ENCODE measurements around the gene MARVELD3.
A peak's percentile ranks its signal among the peaks of the same experiment; 100 is the strongest.

Gene MARVELD3

DNA sequence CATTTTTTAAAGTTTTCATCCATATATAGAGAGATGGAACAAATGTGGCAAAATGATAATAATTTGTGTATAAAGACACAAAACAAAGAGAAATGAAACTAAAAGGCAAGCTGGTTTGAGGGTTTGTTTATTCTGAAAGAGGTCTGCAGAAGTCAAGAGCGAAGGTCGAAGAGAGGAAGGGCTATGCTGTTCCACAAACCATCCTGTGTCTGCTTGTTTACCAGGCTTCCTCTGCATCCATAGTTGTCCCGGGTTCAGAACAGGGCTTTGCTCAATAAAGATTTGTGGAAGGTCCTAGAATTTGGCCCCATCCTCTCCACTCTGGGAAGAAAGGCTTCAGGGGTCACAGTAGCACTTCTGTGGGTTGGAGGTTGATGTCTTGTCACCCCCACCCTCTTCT, 2.4 kb upstream of the MARVELD3 start:
- DNase-seq (ENCODE audit: low read depth): no peak

DNA sequence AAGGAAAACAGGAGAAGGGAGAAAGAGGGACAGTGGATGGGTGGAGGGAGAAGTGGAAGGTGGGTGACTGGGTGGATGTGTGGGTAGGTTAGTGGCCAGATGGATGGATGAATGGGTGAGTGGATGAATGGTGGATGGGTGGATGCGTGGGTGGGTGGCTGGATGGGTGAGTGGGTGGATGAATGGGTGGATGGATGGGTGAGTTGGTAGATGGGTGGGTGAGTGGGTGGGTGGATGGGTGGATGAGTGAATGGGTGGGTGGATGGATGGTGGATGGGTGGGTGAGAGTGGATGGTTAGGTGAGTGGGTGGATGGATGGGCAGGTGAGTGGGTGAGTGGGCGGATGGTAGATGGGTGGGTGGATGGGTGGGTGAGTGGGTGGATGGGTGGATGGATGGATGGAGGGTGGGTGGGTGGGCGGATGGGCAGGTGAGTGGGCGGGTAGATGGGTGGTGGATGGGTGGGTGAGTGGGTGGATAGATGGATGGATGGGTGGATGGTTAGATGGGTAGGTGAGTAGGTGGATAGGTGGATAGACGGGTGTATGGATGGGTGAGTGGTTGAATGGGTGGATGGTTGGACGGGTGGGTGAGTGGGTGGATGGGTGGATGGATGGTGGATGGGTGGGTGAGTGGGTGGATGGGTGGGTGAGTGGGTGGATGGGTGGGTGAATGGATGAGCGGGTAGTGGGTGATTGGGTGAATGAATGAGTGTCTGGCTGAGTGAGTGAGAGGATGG, 702 bp upstream of the MARVELD3 start:
- DNase-seq (ENCODE audit: low read depth): no peak

DNA sequence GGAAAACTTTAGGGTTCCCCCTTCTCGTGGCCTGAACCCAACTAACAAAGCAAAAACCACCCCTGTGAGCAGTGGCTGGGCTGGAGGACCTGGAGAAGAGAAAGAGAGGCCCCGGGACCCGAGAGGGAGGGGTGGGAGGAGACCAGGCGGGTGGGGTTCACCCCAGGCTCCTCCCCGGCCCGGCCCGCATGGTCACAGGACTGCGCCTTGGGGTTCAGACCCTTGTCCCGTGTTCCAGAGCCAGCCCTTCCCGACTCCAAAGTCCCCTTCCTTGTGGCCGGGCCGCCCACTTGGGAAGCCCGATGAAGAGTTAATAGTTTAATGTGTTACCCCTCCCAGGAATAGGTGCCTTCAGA, 852 bp downstream of the MARVELD3 start:
- DNase-seq (ENCODE audit: low read depth): no peak

DNA sequence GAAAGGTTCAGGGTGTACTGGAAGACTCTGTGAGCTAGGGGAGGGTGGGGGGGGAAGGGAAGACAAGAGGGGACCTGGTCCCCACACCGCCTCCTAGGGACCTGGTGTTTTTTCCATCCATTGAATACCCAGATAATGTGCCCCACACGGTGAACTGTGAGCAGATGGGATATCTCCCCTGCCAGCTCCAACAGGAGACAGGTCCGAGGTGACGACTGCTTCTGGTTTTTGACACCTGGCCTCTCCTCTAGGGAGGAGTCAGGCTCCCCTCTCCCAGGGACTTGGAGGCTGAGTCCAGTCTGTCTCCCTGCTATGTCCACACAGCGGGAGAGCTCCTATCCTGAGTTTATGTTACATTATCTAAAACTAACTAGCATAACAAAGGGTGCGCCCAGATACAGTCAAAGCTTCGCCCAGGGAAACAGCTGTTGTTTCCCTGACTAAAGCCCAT, 1.8 kb downstream of the MARVELD3 start:
- DNase-seq (ENCODE audit: low read depth): no peak

DNA sequence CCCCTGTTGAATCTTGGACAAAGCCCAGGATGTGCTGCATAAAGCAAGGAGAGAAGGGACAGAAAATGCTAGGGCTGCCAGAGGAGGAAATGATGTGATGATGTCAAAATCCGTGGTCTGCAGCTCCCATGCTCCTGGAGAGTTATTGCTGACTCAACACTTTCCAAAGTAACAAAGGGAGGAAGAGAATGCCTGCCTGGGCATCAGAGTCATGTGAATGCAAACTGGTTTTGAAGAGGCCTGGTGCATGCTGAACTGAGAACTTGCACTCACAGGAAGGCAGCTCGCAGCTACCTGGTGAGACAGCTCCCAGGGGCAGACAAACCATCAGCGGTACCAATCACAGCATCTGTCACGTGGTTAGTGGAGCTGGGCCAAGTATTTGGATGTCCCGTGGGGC, 2.8 kb downstream of the MARVELD3 start:
- DNase-seq (ENCODE audit: low read depth): no peak

DNA sequence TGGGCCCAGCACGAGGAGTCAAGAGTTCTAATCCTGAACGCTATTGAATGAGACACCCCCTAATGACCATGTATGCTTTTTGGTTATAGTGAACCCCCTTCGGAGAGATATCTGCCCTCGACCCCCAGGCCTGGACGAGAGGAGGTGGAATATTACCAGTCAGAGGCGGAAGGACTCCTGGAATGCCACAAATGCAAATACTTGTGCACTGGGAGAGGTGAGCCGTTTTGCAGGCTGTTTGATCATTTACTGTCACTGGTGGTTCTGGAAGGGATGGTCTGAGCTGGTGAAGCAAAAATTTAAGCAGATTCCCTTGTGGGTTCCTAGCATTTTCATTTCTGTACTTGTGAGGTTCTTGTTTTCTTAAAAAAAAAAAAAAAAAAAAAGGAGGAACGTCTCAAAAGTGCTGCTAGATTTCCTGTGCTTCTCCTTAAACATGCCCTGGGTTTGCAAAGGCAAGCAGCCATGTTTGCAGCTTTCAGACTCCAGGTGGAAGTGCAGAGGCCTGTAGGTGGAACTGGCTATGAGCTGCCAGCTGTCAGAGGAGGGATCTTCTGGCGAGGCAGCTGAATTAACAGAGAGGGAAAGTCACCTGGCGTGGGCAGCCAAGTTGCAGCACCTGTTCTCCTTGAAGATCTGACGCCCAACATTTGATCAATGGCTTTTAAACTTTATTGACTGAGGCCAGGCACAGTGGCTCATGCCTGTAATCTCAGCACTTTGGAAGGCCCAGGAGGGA, 3.5 kb downstream of the MARVELD3 start:
- DNase-seq (ENCODE audit: low read depth): no peak

DNA sequence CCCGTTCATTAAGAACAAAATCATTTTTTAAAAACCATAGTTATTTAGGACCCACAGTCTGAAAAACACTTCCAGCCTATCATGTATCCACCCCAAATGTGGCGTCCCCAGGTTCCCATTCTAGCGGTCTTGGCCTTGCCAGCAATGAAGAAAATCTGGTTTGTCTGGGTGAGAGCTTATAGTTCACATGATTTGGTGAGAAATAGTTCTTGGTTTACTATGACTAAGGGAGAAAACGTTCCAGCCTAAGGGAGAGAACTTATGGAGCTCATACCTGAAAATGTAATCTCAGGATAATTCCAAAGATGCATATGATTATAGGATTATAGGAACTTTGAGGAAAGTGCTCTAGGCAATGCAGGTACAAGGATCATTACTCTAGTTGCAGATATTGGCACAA, 4.8 kb downstream of the MARVELD3 start:
- no peak for DNase-seq (ENCODE audit: low read depth)

DNA sequence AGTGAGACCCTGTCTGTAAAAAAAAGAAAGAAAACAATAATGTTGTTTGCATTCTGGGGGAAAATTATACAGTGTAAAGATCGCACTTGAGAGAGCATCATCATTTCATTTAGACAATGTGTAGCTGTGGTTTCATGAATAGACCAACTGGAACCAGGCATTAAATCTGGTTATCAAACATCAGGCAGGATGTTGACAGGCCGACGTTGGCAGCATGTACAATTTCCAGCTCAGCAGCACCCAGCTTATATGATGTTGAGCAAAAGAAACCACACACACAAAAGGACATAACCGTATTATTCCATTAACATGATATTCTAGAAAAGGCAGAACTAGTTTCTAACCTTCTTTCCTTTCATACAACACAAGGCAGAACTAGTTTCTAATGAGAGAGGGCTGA, 5.8 kb downstream of the MARVELD3 start:
- no peak for DNase-seq (ENCODE audit: low read depth)

- DNase-seq (ENCODE audit: low read depth): no peak
Observed at GRCh38 chr16:71635632-71636031, 9.6 kb downstream of the MARVELD3 start.

- peak; percentile 42 for DNase-seq (ENCODE audit: low read depth)
Observed at GRCh38 chr16:71637398-71637797, 11.4 kb downstream of the MARVELD3 start.

GRCh38 chr16:71645450-71645849, 19.5 kb downstream of the MARVELD3 start:
- DNase-seq (ENCODE audit: low read depth): no peak

GRCh38 chr16:71647391-71647790, 21.4 kb downstream of the MARVELD3 start:
- DNase-seq (ENCODE audit: low read depth): no peak

DNA sequence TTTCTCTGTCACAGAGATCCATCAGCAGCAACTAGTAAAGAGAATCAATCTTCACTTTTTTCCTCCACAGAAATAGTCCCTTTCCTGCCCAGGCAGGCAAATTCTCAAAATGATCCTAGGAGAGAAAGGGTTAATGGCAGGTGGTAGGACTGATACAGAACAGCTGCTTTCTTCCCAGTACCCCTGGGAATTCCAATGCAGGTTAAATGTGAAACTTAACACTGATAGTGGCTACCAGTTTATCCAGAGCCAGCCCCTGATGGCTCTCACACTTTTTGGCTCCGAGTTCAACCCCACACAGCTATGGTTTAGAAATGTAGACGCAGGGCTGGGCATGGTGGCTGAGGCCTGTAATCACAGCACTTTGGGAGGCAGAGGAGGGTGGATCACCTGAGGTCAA, 22.2 kb downstream of the MARVELD3 start:
- DNase-seq (ENCODE audit: low read depth): no peak

GRCh38 chr16:71648921-71649320, 22.9 kb downstream of the MARVELD3 start:
- DNase-seq (ENCODE audit: low read depth): no peak

DNA sequence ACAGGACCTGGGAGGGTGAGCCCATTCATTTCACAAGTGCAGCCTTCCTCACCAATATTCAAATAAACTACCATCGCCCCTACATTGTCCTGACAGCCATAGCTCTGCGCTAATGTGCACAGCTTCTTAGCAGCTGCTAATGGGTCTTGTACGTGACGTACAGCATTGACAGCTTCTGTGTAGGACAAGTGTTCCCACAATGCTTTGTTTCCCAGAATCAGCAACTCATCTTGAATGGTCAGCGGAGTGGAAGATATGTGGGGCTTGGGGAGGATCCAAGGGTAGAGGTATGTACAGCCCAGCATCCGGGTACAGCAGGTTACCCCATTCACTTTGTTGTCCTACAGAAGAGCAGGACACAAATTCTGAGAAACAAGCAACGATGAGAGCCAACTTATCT, 23.7 kb downstream of the MARVELD3 start:
- DNase-seq (ENCODE audit: low read depth): no peak

- no peak for DNase-seq (ENCODE audit: low read depth)
Observed at GRCh38 chr16:71658771-71659170, 32.8 kb downstream of the MARVELD3 start.

GRCh38 chr16:71659471-71659870, 33.5 kb downstream of the MARVELD3 start:
- no peak for DNase-seq (ENCODE audit: low read depth)

DNA sequence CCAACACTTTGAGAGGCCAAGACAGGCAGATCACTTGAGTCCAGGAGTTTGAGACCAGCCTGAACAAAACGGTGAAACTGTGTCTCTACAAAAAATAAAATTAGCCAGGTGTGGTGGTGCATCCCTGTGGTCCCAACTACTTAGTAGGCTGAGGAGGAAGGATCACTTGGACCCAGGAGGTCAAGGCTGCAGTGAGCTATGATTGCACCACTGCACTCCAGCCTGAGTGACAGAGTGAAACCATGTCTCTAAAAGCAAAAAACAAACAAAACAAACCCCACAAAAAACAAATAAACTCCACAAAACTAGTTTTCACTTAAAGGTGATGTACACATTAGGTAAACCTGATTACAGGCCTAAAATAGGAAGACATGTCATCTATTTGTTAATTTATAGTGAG, 40.3 kb downstream of the MARVELD3 start:
- DNase-seq (ENCODE audit: low read depth): no peak

GRCh38 chr16:71666928-71667707, 41.1 kb downstream of the MARVELD3 start:
- no peak for DNase-seq (ENCODE audit: low read depth)

GRCh38 chr16:71669926-71670536, 44.0 kb downstream of the MARVELD3 start:
- no peak for DNase-seq (ENCODE audit: low read depth)

DNA sequence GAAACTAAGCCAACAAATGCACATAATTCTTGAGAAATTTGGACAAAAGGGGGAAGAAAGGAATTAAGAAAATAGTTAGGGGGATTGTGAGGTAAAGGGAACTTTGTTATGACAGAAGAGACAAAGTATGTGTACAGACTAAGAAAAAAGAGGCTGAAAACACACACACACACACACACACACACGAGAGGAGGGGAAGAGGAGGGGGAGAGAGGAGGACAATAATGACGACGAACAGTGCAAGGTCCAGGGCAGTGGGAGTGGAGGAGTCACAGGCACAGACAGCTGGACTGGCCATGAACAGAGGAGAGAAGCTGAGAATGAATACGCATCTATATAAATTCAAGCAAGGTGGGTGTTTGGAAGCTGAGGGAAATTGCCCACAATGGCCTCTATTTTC, 44.6 kb downstream of the MARVELD3 start:
- DNase-seq (ENCODE audit: low read depth): no peak

- DNase-seq (ENCODE audit: low read depth): no peak
Observed at GRCh38 chr16:71671165-71671564, 45.2 kb downstream of the MARVELD3 start.

GRCh38 chr16:71672125-71672524, 46.1 kb downstream of the MARVELD3 start:
- DNase-seq (ENCODE audit: low read depth): no peak
